GM21515 (cell line): ENCODE data around the gene CYP3A7.
"Not testable (repeated sequence)": the region's sequence is repeated elsewhere in the genome, so short reads cannot be mapped to it uniquely, and the experiment has no call there.

Experiments used
- ATAC-seq: cut with Tn5 transposase; IDR thresholded peaks from one replicate; pipeline ENCODE4 v1.9.1; 2021; ENCODE audit not compliant: unreplicated experiment

CYP3A7 gene

DNA sequence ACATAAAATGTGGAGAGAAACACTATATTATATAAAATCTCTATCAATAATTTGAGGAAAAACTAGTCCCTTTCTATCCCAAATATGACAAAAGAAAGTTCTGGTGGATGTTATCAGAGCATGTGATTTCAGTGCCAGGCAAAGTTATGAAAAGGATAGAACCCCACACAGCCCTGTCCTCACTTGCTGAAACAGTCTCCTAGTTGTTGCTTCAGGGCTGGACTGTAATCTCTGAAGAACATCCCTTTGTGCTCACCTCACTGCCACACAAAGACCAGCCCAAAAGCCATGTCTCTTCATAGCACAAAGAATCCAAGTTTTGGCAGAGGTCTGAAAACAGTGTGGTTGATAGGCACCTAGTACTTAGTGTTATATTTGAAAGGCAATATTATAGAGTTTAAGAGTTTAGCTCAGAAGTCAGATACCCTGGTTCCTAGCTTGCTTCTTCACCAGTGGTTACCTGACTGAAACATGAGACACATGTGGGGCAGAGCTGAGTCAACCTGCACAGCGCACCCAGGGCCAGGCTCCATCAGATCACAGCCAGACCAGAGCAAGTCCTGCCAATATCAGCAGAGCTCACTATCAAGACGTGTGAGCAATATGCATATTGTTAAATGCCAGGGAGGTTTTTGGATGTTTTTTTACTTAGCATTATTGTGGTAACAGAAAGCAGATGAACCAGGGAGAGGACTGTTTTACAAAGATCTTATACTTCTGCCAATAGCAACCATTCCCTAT, 25.0 kb downstream of the CYP3A7 start:
- no peak for ATAC-seq

DNA sequence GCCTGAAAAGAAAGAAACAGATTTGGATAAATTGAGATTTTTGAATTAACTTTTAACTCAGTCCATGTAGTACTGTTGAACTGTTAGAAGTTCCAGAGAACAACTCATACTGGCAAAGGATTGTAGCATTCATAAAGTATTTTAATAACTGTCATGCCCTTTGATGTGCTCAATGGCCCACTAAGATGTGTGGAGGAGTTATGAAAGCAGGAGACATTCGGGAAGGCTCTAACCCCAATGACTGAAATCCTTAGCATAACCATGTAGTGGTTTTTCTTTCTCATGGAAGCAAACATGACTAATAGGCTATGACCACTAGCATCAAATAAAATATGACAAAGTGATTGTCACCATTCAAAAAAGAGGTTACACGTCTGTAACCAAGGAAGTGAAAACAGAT, 25.7 kb downstream of the CYP3A7 start:
- ATAC-seq = no peak

DNA sequence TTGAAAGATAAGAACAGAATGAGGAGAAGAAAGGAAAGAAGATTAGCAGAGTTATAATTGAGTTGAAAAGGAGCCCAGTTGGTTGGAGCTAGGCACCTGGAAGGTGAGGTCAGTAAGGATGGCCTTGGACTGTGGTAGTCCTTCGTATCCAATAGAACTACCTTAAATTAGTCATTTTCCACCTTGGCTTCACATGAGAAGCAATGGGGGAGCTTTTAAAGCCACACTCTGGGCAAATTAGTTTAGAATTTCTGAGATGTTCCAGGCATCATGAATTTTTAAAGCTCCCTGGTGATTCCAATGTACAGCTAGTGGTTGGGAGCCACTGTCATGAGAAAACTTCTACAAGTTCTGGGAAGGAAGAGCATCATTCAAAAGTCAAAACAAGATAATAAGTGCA, 27.9 kb downstream of the CYP3A7 start:
- ATAC-seq = no peak

DNA sequence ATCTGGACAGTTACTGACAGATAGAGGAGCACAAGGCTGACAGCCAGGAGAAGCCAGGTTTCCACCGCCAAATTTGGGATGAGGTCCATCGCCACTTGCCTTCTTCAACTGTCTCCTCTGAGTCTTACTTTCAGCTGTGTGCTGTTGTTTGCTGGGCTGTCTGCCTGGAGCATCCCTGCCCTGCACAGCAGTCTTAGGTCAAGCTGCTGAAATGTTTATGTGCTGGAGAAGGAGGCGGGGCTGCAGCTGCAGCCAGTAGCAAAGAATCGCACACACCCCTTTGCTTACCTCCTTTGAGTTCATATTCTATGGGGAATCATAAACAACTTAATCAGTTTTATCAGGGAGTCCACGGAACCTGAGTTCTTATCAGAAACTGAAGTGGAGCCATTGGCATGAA, 35.0 kb downstream of the CYP3A7 start:
- ATAC-seq = no peak

- ATAC-seq = not testable (repeated sequence)
Measured at GRCh38 chr7:99698867-99699730, 35.9 kb downstream of the CYP3A7 start.

DNA sequence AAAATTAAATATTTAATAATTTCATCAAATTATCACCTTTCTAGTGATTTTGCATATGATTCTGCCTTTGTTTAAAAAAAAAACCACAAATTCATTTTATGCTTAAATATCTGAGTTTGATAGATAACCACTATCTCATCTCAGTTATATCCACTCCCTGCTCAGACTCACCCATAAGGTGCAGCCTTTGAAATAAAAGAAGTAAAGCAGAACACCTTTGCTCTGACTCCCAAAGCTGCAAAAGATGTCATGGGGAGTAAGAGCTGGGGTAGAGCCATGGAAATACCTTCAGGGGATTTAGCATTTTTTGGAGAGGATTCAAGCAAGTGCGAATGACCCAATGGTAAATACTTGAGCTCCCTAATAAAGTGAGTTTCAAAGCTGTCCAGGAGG, 40.1 kb downstream of the CYP3A7 start:
- ATAC-seq = no peak

DNA sequence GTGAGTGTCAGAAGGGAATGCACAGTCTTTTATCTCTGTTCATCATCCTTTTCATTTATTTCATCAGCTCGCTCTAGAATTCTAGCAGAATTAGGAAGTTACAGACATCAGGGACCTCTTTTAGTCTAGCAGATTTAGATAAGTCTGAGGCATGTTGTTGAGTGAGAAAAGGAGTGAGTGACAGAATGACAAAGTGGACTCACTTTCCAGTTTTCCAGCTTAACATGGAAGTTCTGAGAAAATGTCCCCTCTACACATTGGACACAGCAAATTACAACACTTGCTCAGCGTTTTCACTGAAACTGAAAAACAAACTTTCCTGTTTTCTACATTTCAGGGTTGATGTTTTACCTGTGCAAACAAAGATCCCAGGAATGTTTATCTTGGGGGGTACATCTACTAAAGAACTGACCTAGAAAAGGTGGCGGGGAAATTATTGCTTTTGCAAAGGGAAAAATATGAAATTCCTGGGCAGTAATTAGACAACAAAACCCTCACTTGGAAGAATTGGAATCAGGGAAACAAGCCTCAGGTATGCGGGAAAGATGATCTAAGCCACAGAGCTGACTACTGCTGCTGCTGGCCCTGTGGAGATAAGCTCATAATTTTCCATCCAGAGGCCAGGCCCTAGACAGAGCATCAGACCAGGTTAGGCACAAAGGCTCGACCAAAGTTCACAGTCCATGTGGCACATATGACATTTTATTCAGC, 40.6 kb downstream of the CYP3A7 start:
- no peak for ATAC-seq

GRCh38 chr7:99693427-99694200, 41.4 kb downstream of the CYP3A7 start:
- no peak for ATAC-seq

DNA sequence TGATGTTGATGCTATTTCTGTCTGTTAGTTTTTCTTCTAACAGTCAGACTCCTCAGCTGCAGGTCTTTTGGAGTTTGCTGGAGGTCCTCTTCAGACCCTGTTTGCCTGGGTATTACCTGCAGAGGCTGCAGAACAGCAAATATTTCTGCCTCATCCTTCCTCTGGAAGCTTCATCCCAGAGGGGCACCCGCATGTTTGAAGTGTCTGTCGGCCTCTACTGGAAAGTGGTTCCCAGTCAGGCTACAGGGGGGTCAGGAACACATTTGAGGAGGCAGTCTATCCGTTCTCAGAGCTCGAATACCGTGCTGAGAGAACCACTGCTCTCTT, 41.9 kb downstream of the CYP3A7 start:
- no peak for ATAC-seq

DNA sequence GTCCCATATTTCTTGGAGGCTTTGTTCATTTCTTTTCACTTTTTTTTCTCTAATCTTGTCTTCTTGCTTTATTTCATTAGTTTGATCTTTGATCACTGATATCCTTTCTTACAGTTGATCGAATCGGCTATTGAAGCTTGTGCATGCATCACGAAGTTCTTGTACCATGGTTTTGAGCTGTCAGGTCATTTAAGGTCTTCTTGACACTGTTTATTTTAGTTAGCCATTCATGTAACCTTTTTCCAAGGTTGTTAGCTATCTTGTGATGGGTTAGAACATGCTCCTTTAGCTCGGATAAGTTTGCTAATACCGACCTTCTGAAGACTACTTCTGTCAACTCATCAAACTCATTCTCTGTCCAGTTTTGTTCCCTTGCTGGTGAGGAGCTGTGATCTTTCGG, 42.4 kb downstream of the CYP3A7 start:
- ATAC-seq = not testable (repeated sequence)

DNA sequence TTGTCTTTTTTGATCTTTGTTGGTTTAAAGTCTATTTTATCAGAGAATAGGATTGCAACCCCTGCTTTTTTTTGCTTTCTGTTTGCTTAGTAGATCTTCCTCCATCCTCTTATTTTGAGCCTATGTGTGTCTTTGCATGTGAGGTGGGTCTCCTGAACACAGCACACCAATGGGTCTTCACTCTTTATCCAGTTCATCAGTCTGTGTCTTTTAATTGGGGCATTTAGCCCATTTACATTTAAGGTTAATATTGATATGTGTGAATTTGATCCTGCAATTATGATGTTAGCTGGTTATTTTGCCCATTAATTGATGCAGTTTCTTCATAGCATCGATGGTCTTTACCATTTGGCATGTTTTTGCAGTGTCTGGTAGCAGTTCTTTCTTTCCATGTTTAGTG, 43.3 kb downstream of the CYP3A7 start:
- ATAC-seq = not testable (repeated sequence)

- not testable (repeated sequence) for ATAC-seq
Measured at GRCh38 chr7:99690918-99691317, 44.1 kb downstream of the CYP3A7 start.

GRCh38 chr7:99685871-99686608, 49.0 kb downstream of the CYP3A7 start:
- ATAC-seq = not testable (repeated sequence)

- ATAC-seq = no peak
Measured at GRCh38 chr7:99685129-99685758, 49.8 kb downstream of the CYP3A7 start.

GRCh38 chr7:99679400-99680191, 55.4 kb downstream of the CYP3A7 start, which contains the start of gene CYP3A5:
Gene CYP3A5 (minus strand): TSS chr7:99679996. CDS start chr7:99679896, 100 bp downstream.
- no peak for ATAC-seq

- ATAC-seq = no peak
Measured at GRCh38 chr7:99679032-99679399, 56.0 kb downstream of the CYP3A7 start.

DNA sequence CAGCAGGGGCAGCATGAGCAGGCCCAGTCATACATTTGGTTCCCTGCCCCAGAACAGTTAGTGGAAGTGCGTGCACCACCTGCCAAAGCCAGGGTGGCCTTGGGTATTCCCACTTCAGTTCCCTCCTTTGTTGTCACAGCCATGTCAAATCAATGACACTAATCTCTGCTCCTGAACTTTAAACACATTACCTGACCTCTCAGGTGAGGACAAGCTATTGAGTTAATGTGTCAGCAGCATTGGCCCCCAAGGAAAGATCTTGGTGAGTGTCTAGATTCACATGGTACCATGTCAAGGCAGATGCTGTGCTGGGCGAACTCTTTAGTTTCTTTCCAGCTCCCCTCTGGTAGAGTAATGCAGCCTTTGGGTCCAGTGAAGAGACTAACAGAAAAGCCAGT, 57.3 kb downstream of the CYP3A7 start:
- no peak for ATAC-seq

DNA sequence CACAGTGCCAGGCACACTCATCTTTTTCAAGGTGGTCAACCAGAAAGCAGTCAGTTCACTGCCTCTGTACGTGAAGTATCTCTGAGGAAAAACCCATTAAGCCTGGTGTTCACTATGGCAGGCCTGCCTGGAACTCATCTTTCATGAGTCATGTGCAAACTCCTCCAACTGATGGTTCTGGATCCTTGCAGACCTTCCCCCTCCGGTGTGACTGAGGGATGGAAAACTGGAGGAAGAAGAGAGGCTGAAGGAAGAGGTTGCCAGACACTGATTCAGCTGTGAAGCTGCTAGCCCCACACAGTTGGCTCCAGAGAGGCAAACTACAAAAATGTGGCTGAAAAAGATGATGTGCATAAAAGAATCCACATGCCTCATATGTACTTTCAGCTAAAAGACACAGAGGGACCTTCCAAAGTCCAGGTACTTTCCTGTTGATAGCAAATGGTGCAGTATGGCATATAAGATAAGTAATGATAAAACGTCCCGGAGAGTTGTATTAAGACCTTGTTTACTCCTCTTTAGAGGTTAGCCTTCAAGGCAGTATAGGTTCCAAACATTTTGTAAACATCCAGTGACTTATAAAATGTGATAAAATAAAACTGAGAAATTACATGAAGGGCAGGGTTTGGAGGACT, 57.9 kb downstream of the CYP3A7 start:
- ATAC-seq = no peak
